AG09309 (cell line): ENCODE data around the gene EPHB1.

Experiments
- DNase-seq: peaks from one replicate; pipeline ENCODE4 v3.0.0-alpha.2; 2010; ENCODE audit warnings: low read depth
- H3K4me3 ChIP-seq: 2 replicates; pipeline ENCODE4 v1.5.1; 2011; ENCODE audit warnings: mild to moderate bottlenecking, low read depth, low read length, moderate library complexity; ENCODE audit not compliant: control insufficient read depth
- TF ChIP-seq, protein P1 (sequence below): IDR thresholded peaks from 2 replicates; pipeline ENCODE4 v1.5.1; 2011; ENCODE audit warnings: mild to moderate bottlenecking, low read depth, low read length, inconsistent platforms; ENCODE audit not compliant: insufficient read depth, control insufficient read depth; ENCODE audit errors: missing control alignments

EPHB1 gene

DNA sequence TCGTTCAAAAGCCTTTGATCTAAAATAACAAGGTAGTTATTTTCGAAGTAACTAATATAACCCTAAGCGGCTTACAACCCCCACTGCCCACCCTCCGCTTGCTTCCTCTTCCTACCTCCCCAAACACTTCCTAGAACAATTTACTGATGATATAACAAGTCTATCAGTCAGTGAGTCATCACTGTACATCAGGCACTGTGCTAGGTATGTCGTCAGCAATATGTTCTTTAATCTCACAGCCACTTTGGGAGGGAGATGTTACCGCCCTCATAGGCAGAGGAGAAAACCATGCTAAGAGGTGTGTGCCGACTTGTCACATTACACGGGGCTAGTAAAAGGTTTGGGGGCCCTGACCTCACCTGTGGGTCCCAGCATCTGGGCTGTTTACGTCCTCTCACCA is 381.8 kb downstream of the EPHB1 start:
- H3K4me3 ChIP-seq, result no peak overlapping the region
- TF ChIP-seq, protein P1, sequence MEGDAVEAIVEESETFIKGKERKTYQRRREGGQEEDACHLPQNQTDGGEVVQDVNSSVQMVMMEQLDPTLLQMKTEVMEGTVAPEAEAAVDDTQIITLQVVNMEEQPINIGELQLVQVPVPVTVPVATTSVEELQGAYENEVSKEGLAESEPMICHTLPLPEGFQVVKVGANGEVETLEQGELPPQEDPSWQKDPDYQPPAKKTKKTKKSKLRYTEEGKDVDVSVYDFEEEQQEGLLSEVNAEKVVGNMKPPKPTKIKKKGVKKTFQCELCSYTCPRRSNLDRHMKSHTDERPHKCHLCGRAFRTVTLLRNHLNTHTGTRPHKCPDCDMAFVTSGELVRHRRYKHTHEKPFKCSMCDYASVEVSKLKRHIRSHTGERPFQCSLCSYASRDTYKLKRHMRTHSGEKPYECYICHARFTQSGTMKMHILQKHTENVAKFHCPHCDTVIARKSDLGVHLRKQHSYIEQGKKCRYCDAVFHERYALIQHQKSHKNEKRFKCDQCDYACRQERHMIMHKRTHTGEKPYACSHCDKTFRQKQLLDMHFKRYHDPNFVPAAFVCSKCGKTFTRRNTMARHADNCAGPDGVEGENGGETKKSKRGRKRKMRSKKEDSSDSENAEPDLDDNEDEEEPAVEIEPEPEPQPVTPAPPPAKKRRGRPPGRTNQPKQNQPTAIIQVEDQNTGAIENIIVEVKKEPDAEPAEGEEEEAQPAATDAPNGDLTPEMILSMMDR, result no peak
- DNase-seq, result no peak

DNA sequence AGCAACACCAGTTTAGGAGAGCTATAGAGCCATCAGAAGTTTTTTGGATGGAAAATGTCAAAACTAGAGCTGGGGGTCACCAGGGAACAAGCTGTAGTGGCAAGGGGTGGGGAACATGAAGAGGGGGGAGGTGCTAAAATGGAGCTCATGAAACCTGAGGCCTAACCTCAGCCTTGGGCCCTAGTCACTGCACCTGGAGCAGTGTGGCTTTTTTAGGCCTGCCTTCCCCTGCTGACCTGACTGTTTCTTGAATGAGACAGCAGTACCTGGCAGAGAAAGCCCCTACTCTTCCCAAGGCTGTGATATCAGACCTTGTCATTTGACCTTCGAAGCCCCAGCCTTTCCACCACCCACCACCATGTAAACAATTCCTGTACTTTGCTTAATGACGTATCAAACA is 383.5 kb downstream of the EPHB1 start:
- H3K4me3 ChIP-seq, result no peak overlapping the region
- TF ChIP-seq, protein P1, result no peak
- DNase-seq, result no peak

DNA sequence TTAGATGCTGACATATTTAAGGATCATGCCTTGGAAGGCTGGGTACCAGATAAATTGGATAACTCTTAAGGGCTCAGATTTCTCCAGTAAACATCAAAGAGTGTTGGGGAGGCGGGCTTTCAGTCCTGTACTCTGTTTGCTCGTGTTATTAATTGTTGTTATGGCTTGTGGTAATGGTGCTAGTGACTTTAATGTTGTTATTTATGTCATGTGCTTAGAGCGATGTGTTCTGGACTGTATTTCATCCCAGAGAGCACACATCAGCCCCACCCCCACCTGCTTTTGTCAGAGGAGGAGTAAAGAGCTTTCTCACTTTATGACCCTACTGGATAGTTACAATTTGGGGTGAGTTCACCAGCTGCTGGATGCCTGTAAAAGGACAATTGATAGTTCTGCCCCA is 386.3 kb downstream of the EPHB1 start:
- TF ChIP-seq, protein P1, result no peak

DNA sequence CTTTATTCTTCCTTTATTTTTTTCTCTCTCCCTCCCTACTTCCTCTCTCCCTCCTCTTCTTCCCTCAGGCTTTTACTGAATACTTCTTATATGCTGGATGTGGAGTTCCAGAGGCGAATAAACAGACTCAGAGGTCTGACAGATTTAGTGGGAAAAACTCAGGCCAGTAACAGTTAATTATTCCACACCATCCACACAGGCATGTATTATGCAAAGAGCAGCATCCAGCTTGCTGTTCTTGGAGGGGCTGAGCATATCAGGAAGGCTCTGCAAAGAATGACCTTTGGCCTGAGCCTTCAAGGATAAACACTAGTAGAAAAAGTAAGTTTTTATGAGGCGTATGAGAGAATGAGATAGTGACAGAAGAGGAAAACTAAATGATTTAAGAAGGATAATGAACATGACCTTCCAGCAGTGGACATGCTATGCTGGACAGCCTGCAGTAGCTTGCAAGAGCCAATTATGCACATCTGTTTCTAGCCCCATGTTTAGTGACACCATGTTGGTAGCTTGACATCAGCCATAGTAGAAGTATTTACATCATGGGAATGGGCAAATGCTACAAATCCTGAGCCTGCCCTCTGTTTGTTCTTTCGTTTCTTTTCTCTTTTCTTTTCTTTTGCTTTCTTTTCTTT is 387.4 kb downstream of the EPHB1 start:
- H3K4me3 ChIP-seq, result no peak overlapping the region
- TF ChIP-seq, protein P1, result no peak
- DNase-seq, result no peak

More for the DNA sequence above, 386.3 kb downstream of the EPHB1 start:
- H3K4me3 ChIP-seq, result no peak overlapping the region
- no peak for DNase-seq

DNA sequence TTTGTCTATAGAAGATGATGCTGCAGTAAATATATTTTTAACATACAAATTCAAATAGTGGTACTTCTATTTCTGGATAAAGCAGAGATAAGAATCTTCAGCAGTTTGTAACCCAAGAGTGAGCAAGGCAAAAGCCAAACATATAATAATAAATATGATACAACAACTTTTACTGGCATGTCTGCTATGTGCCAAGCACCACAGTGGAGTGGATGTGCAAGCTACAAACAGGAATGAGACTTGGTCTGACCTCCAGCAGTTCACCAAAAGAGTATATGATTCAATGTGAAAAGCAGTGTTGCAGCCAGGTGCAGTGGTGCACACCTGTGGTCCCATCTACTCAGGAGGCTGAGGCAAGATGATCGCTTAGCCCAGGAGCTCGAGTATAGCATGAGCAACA is 395.6 kb downstream of the EPHB1 start:
- H3K4me3 ChIP-seq, result no peak overlapping the region
- no peak for DNase-seq
- TF ChIP-seq, protein P1, result no peak

DNA sequence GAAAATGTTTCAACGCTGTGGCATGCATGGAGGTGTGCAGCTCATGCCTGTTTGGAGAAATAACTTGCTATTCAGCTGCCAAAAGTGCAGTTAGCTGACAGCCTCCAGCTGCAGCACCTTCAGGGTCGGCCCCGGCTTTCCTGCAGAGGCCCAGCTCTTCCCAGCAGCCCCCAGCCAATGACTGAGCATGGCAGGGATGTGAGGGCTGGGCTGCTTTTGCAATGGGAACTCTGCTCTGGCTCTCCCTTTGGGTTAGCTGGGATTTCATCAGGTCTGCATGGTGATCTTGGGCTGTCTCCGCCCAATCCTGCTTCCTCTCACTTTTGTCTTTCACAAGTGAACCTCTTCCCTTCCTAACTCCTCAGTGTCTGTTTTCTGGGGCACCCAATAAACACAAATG is 396.6 kb downstream of the EPHB1 start:
- no peak overlapping the region for H3K4me3 ChIP-seq
- TF ChIP-seq, protein P1, result no peak
- DNase-seq, result no peak
